Liver (tissue), 9 donors: Measurements from ENCODE around the gene GNA15. TPM values are rescaled to one million over a fixed set of nuclear protein-coding genes. Genes with fewer than 3 reads are reported as not detected.
A peak's percentile ranks its signal among the peaks of the same experiment; 100 is the strongest.

Experiments
- DNase-seq: peaks from one replicate; pipeline ENCODE4 v3.0.0-alpha.2; 2017; ENCODE audit warnings: low spot score
- H3K27ac ChIP-seq, 2 donors: one replicate each; pipeline ENCODE4 v1.7.0; 2013; ENCODE audit warnings: inconsistent platforms in 2 of 2, low read length in 2 of 2, control low read depth in 1 of 2, low read depth in 1 of 2, mild to moderate bottlenecking in 1 of 2
- H3K27me3 ChIP-seq, 4 donors: one replicate each; pipeline versions ENCODE4 v1.6.1 to v1.7.0; 2013; ENCODE audit warnings: low read length in 3 of 4, inconsistent platforms in 1 of 4, mild to moderate bottlenecking in 1 of 4, moderate library complexity in 1 of 4; ENCODE audit not compliant: control insufficient read depth in 4 of 4, insufficient read depth in 4 of 4
- H3K36me3 ChIP-seq, 4 donors: one replicate each; pipeline versions ENCODE4 v1.6.1 to v1.7.0; 2013; ENCODE audit warnings: low read length in 3 of 4, mild to moderate bottlenecking in 3 of 4, low read depth in 1 of 4, moderate library complexity in 1 of 4; ENCODE audit not compliant: control insufficient read depth in 4 of 4, insufficient read depth in 3 of 4
- H3K4me1 ChIP-seq, 4 donors: one replicate each; pipeline versions ENCODE4 v1.6.1 to v1.7.0; 2013; ENCODE audit warnings: low read length in 3 of 4, mild to moderate bottlenecking in 3 of 4, moderate library complexity in 1 of 4; ENCODE audit not compliant: control insufficient read depth in 4 of 4, insufficient read depth in 4 of 4
- H3K4me3 ChIP-seq, 3 donors: one replicate each; pipeline versions ENCODE4 v1.6.1 to v1.7.0; 2013; ENCODE audit warnings: low read length in 3 of 3, control low read depth in 1 of 3, low read depth in 1 of 3, mild to moderate bottlenecking in 1 of 3
- H3K9ac ChIP-seq, 2 donors: one replicate each; pipeline ENCODE4 v1.7.0; 2013; ENCODE audit warnings: low read length in 2 of 2, mild to moderate bottlenecking in 2 of 2, moderate library complexity in 2 of 2, control low read depth in 1 of 2, low read depth in 1 of 2
- H3K9me3 ChIP-seq, 4 donors: one replicate each; pipeline versions ENCODE4 v1.6.1 to v1.7.0; 2013; ENCODE audit warnings: low read length in 3 of 4; ENCODE audit not compliant: control insufficient read depth in 4 of 4
- EGR1 ChIP-seq, 2 donors: IDR thresholded peaks; 2 replicates each; pipeline ENCODE4 v1.6.1; 2016 to 2018; ENCODE audit warnings: antibody characterized with exemption in 2 of 2, low read depth in 2 of 2
- FOXA2 ChIP-seq: IDR thresholded peaks from 2 replicates; pipeline ENCODE4 v1.6.1; 2016; ENCODE audit warnings: antibody characterized with exemption
- GABPA ChIP-seq, 2 donors: IDR thresholded peaks in 1 of 2; conservative IDR thresholded peaks in 1 of 2; 2 replicates each; pipeline ENCODE4 v1.6.1; 2016; ENCODE audit warnings: antibody characterized with exemption in 2 of 2, mild to moderate bottlenecking in 1 of 2, moderate library complexity in 1 of 2
- HNF4A ChIP-seq, 2 donors: conservative IDR thresholded peaks; 2 replicates each; pipeline ENCODE4 v1.6.1; 2016; ENCODE audit warnings: antibody characterized with exemption in 2 of 2, mild to moderate bottlenecking in 2 of 2
- MAX ChIP-seq: IDR thresholded peaks from 2 replicates; pipeline ENCODE4 v1.6.1; 2016; ENCODE audit warnings: antibody characterized with exemption
- NR2F2 ChIP-seq: IDR thresholded peaks from 2 replicates; pipeline ENCODE4 v1.6.1; 2016; ENCODE audit warnings: antibody characterized with exemption
- RXRA ChIP-seq, 2 donors: IDR thresholded peaks; 2 replicates each; pipeline ENCODE4 v1.6.1; 2017 to 2018; ENCODE audit warnings: antibody characterized with exemption in 2 of 2, mild to moderate bottlenecking in 1 of 2
- SP1 ChIP-seq: IDR thresholded peaks from 2 replicates; pipeline ENCODE4 v1.6.1; 2018; ENCODE audit warnings: antibody characterized with exemption, mild to moderate bottlenecking
- TAF1 ChIP-seq: conservative IDR thresholded peaks from 2 replicates; pipeline ENCODE4 v1.6.1; 2016; ENCODE audit warnings: antibody characterized with exemption, mild to moderate bottlenecking
- YY1 ChIP-seq: IDR thresholded peaks from 2 replicates; pipeline ENCODE4 v1.6.1; 2016; ENCODE audit warnings: antibody characterized with exemption, mild to moderate bottlenecking
- WGBS: extraction: QIAGEN DNeasy Blood & Tissue Kit; methylation state at CpG from one replicate; pipeline ENCODE4 v1.1.7; 2013; 5-methylcytosine and 5-hydroxymethylcytosine counted together
- polyA plus RNA-seq, 2 donors: library from polyadenylated mRNA; stranded (reverse) in 1 of 2; unstranded in 1 of 2; fragments of 200-250 nt in 1 of 2; fragments of >200 nt in 1 of 2; fragmentation: Nextera tagmentation in 1 of 2; extraction: Ambion mirVana in 1 of 2; gene quantifications; one replicate each; pipeline versions ENCODE4 v1.2.1 to v1.2.3, GENCODE V29; 2013 to 2015
- total RNA-seq, 2 donors: library from RNA; depleted of rRNA; stranded (reverse); fragments of >200 nt; gene quantifications; one replicate each; pipeline ENCODE4 v1.2.3, GENCODE V29; 2014
- TF ChIP-seq, protein P1 (sequence below): fragments of 150-350 bp; IDR thresholded peaks from 2 replicates; pipeline ENCODE4 v1.5.1; 2017; ENCODE audit warnings: improper control_type of control experiment, low read depth, low read length; ENCODE audit not compliant: missing input control
- donor health status: healthy.
- donor health status: healthy.
- donor health status: healthy.
- donor health status: healthy.
- donor health status: healthy.

GNA15 gene
- total and polyA plus RNA-seq, 4 donors: 0.11 to 10.4 (median 1.4) TPM

DNA sequence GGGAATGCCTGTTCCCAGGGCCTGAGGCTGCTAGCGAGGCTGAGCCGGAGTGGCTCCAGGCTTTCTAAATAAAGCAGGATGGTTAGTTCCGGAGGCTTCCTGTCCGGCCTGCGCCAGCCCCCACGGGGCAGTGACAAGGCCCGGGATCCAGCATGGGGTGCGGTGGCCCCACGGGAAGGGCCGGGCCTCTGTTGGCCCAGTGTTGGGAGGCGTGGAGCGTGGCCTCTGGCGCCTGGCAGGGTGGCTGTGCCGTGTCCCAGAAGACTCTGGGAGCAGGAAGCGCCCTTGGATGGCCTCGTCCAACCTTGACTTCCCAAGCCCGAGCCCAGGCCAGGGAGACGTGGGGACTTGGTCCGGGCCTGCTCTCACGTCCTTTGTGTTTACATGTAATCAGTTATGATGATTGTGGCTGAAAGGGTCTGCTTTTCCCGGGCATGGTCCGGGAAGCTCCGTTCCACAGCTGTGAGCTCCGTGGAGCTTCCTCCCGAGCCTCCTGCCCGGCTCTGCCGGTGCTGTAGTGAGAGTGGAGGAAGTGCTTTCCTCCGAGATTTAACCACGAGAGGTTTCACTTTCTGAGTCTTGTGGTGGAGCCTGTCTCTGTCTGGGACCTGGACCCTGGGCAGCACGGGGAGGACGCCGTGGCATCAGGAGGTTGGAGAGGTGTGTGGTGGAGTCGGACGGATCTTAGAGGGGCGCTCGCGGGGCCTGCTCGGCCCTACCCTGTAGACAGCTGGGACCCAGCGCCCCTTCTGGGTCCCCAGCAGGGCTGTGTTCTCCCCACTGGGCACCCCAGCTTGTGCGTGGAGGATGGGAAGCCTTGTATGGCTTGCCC lies 37.1 kb upstream of the GNA15 start:
- peaks cover 24 to 72% (median 48%) of the 10 kb centered on the region in 4 donors for H3K4me1 ChIP-seq
- DNase-seq: no peak

GRCh38 chr19:3099347-3100145 lies 36.3 kb upstream of the GNA15 start:
- H3K9ac ChIP-seq: no peak overlapping the region
- H3K36me3 ChIP-seq: no peaks in the 10 kb centered on the region
- H3K4me1 ChIP-seq: peaks cover 24 to 76% (median 52%) of the 10 kb centered on the region in 4 donors
- H3K9me3 ChIP-seq: no peaks in the 10 kb centered on the region
- TF ChIP-seq YY1 (no peak), MAX (no peak), TAF1 (no peak), FOXA2 (no peak), GABPA (IDR thresholded peaks at IDR 0.05 in 1 of 2, conservative IDR thresholded peaks at IDR 0.05 in 1 of 2) (no peak)
- WGBS: 92% methylated on average over 29 of the region's 29 CpGs
- peak overlapping the region; percentile 75 to 76 for H3K27ac ChIP-seq
- no peaks in the 10 kb centered on the region for H3K27me3 ChIP-seq
- DNase-seq: no peak
- no peak overlapping the region for H3K4me3 ChIP-seq

More for the DNA sequence above, 37.1 kb upstream of the GNA15 start:
- Histone ChIP-seq H3K9ac (peak overlapping the region; percentile 47 to 59), H3K27ac (peak overlapping the region; percentile 75 to 76), H3K9me3 (no peaks in the 10 kb centered on the region), H3K27me3 (no peaks in the 10 kb centered on the region), H3K36me3 (no peaks in the 10 kb centered on the region), H3K4me3 (peak overlapping the region in 1 of 3 donors; percentile 15)
- TF ChIP-seq YY1 (peak; percentile 9), GABPA (IDR thresholded peaks at IDR 0.05 in 1 of 2, conservative IDR thresholded peaks at IDR 0.05 in 1 of 2) (no peak), NR2F2 (peak; percentile 92), SP1 (peak; percentile 46), RXRA (IDR thresholded peaks at IDR 0.05) (peak; percentile 49 to 51), EGR1 (IDR thresholded peaks at IDR 0.05; ENCODE audit: low read depth in 2 of 2) (no peak)
- TF ChIP-seq, protein P1, sequence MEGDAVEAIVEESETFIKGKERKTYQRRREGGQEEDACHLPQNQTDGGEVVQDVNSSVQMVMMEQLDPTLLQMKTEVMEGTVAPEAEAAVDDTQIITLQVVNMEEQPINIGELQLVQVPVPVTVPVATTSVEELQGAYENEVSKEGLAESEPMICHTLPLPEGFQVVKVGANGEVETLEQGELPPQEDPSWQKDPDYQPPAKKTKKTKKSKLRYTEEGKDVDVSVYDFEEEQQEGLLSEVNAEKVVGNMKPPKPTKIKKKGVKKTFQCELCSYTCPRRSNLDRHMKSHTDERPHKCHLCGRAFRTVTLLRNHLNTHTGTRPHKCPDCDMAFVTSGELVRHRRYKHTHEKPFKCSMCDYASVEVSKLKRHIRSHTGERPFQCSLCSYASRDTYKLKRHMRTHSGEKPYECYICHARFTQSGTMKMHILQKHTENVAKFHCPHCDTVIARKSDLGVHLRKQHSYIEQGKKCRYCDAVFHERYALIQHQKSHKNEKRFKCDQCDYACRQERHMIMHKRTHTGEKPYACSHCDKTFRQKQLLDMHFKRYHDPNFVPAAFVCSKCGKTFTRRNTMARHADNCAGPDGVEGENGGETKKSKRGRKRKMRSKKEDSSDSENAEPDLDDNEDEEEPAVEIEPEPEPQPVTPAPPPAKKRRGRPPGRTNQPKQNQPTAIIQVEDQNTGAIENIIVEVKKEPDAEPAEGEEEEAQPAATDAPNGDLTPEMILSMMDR: no peak
- WGBS: 34% methylated on average over 40 of the region's 40 CpGs

- Histone ChIP-seq H3K9me3 (no peaks in the 10 kb centered on the region), H3K9ac (no peak overlapping the region), H3K27ac (no peak overlapping the region), H3K27me3 (no peaks in the 10 kb centered on the region), H3K4me1 (peaks cover 24 to 71% (median 49%) of the 10 kb centered on the region in 4 donors), H3K36me3 (no peaks in the 10 kb centered on the region), H3K4me3 (no peak overlapping the region)
- TF ChIP-seq NR2F2 (no peak), HNF4A (conservative IDR thresholded peaks at IDR 0.05) (no peak), SP1 (no peak)
- WGBS: 86% methylated on average over 14 of the region's 14 CpGs
- no peak for DNase-seq
These were observed 35.5 kb upstream of the GNA15 start for GRCh38 chr19:3100331-3100730.
